Measurements from ENCODE around the gene SRSF7.

DNA sequence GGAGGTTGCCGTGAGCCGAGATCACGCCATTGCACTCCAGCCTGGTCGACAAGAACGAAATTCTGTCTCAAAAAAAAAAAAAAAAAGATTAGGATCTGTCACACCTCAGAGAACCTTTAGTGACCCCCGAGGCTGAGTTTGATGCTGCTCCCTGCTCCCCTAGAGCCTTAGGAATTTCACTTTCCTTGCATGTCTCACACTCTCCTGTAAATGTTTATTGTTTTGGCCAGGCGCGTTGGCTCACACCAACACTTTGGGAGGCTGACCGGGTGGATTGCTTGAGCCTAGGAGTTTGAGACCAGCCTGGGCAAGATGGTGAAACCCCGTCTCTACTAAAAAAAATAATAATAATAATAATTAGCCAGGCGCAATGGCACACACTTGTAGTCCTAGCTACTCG lies 31.5 kb downstream of the SRSF7 start:
- TF ChIP-seq TAF1 (IDR thresholded peaks at IDR 0.05; ENCODE audit: borderline replicate concordance, insufficient read depth, low read length) = no peak
- TF ChIP-seq POLR2AphosphoS5 (IDR thresholded peaks at IDR 0.05; ENCODE audit: low read depth, low read length) = no peak
- TF ChIP-seq SIN3A (IDR thresholded peaks at IDR 0.05; ENCODE audit: borderline replicate concordance, insufficient read depth, low read length) = no peak
- TF ChIP-seq REST (IDR thresholded peaks at IDR 0.05; ENCODE audit: insufficient read depth in 1 of 2, low read depth in 2 of 2, low read length in 2 of 2) = no peak
- no peak for TF ChIP-seq FOXP2 (optimal IDR thresholded peaks at IDR 0.05; ENCODE audit: borderline replicate concordance, extremely low read depth, extremely low read length, insufficient read depth)
